Measurements from ENCODE around the gene SOBP. TPM values are rescaled to one million over a fixed set of nuclear protein-coding genes. Genes with fewer than 3 reads are reported as not detected.

The SOBP gene
- total and polyA plus RNA-seq, 9 donors, result 8.7 to 31.3 (median 25.8) TPM

DNA sequence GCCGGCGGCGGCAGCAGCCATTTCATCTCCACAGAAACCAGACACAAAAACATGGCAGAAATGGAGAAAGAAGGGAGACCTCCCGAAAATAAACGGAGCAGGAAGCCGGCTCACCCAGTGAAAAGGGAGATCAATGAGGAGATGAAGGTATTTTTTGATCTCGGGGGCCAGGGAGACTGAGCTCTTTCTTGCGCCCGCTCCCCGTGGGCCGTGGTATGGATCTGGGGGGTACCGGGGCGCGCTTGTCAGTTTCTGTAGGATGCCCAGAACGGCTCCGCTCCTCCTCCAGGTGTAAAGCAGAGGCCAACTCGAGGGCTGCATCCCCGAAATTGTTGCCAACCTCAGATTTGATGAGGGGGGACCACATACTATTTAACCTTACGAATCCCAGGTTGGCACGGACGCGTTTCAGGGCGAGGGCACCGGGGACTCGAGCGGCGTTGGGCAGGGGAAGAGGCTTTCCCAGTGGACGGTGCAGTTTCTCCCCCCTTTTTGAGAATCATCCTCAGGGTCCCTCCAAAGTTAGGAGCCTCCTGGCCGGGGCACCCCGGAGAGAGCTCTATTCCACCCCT lies 735 bp downstream of the SOBP start:
- Histone ChIP-seq H3K27ac (peak overlapping the region; percentile 83 to 87), H3K4me3 (peak overlapping the region; percentile 65), H3K9me3 (no peaks in the 10 kb centered on the region), H3K27me3 (no peaks in the 10 kb centered on the region), H3K4me1 (ENCODE audit: insufficient read depth) (peaks cover 7% of the 10 kb centered on the region), H3K36me3 (no peaks in the 10 kb centered on the region)
- 0 to 1% (median 0%) methylated on average over 28 to 30 of the region's 30 CpGs for WGBS, 3 donors
- TF ChIP-seq, protein P1, sequence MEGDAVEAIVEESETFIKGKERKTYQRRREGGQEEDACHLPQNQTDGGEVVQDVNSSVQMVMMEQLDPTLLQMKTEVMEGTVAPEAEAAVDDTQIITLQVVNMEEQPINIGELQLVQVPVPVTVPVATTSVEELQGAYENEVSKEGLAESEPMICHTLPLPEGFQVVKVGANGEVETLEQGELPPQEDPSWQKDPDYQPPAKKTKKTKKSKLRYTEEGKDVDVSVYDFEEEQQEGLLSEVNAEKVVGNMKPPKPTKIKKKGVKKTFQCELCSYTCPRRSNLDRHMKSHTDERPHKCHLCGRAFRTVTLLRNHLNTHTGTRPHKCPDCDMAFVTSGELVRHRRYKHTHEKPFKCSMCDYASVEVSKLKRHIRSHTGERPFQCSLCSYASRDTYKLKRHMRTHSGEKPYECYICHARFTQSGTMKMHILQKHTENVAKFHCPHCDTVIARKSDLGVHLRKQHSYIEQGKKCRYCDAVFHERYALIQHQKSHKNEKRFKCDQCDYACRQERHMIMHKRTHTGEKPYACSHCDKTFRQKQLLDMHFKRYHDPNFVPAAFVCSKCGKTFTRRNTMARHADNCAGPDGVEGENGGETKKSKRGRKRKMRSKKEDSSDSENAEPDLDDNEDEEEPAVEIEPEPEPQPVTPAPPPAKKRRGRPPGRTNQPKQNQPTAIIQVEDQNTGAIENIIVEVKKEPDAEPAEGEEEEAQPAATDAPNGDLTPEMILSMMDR (IDR thresholded peaks at IDR 0.05), result no peak
- TF ChIP-seq POLR2A (IDR thresholded peaks at IDR 0.05), result peak; percentile 4
- intact Hi-C loops (cut with DNase I), result loop anchor here in 1 of 4 donors (5.0 kb wide), 1 partner anchor 112 kb away; no protein-coding TSS in a partner anchor
- peak in 3 of 5 donors; percentile 26 to 49 (median 41) for DNase-seq

DNA sequence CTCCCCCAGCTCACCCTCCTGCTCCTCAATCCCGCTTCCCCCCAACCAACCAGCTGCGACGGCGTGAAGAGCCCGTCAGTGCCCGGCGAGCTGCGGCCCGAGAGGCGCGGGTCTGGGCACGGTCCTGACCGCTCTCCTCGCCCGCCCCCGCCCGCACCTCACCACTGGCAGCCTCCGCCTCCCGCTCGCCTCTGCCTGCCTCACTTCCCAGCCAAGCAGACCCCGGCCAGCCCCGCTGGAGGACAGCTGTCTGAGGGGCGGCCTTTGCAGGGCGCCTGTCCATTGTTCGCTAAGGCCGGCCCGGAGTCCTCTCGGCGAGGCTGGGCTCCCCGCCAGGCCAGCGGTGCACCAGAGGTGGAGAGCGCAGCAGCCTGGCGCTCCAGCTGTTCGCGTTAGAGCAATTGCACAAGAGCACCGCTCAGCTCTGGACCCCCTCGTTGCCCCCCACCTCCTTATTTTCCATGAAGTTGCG lies 1.3 kb downstream of the SOBP start:
- WGBS, 3 donors, result 1 to 2% (median 1%) methylated on average over 33 to 38 of the region's 38 CpGs
- peak; percentile 3 for TF ChIP-seq POLR2A (IDR thresholded peaks at IDR 0.05)
- TF ChIP-seq, protein P1 (IDR thresholded peaks at IDR 0.05), result no peak
- DNase-seq, result peak; percentile 78 to 87 (median 84)
- Histone ChIP-seq H3K27ac (peak overlapping the region; percentile 83 to 87), H3K9me3 (no peaks in the 10 kb centered on the region), H3K4me1 (ENCODE audit: insufficient read depth) (peaks cover 9% of the 10 kb centered on the region), H3K27me3 (no peaks in the 10 kb centered on the region), H3K4me3 (peak overlapping the region; percentile 65), H3K36me3 (no peaks in the 10 kb centered on the region)
- intact Hi-C loops (cut with DNase I), result loop anchor here in 1 of 4 donors (5.0 kb wide), 1 partner anchor 111 kb away; no protein-coding TSS in a partner anchor

DNA sequence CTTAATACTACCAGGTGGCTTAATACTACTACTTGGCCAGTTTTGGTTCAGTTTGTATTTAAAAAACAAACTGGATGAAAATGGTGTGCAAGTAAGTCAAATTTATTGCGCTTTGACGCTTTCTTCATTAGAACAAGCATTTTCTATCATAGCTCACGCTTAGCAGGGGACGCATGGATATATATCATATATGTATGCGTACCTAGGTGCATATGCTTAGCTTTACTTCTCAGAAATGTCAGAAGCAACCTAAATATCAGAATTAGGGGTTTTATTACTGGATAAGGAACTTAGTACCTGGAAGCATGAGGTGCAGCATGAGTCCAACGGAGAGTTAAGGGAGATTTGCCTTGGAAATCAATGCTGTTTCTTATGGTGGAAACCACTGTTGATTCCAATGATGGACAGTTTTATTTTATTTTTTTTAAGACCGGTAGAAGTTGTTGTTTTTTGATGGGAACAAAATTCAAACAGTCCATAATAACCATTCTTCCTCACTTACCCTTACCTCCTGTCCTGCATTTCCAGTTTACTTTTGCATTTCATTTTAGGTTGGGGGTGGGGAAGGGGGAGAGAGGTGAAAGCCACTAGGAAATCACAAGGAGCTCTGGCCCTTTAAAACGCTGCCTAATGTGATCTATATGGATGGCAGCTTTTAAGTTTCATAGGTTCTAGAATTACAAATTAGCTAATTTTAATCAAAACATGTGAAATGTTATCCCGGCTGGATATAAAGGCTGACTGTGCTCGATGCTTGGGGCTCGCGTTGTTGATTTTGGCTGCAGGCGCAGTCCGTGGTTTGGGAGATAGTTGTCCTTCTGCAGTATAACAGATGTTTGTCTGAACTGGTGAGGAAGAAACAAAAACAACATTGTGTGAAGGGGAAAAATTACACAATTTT lies 2.1 kb downstream of the SOBP start:
- Histone ChIP-seq H3K4me3 (peak overlapping the region; percentile 65), H3K27me3 (no peaks in the 10 kb centered on the region), H3K4me1 (ENCODE audit: insufficient read depth) (peaks cover 9% of the 10 kb centered on the region), H3K9me3 (no peaks in the 10 kb centered on the region), H3K36me3 (no peaks in the 10 kb centered on the region), H3K27ac (no peak overlapping the region)
- WGBS, 3 donors, result 9 to 13% (median 12%) methylated on average over 14 of the region's 14 CpGs
- intact Hi-C loops (cut with DNase I), result loop anchor here in 1 of 4 donors (5.0 kb wide), 1 partner anchor 110 kb away; no protein-coding TSS in a partner anchor
- peak; percentile 33 to 64 (median 52) for DNase-seq
- TF ChIP-seq EP300 (IDR thresholded peaks at IDR 0.05) (no peak), POLR2A (IDR thresholded peaks at IDR 0.05) (no peak)
- TF ChIP-seq, protein P1 (IDR thresholded peaks at IDR 0.05), result no peak

DNA sequence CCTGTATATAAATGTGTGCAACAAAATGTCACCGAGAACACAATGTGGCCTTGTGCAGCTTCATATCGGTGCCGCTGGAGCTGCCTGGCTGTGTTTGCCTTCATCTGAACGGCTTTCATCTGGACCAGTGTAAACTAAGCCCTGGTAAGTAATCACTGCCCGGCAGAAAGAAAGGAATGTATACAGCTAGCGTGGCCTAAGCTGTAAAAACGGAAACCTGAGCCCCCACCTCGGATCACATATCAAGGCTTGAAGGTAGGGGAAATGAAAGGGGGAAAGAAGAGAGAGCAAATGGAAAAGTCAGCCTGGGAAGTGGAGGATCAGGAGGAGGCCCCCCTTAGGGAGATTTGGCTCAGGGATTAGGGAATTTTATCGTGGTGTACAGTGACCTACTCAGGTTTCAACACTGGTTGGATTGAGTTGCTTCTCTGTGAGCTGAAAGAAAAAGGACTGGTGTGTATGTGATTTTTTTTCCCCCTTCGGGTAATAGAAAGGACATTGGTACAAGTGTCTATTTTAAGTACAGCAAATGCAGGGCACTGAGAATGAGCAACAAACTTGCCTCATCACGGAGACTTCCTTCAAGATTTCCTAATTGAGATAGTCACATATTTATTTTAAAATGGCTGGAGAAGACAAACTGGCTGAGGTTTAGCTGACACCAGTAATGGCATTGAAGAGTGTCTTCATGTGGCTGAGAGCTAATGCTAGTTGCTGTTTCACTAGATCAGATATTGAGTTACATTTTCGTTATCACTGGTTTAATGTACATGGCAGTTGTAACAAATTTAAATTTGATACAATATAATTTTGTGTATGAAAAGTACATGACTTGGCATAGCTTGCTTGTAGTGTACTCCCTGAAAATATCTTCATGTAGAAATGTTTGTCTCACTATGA lies 3.5 kb downstream of the SOBP start:
- Histone ChIP-seq H3K27me3 (no peaks in the 10 kb centered on the region), H3K9me3 (no peaks in the 10 kb centered on the region), H3K4me1 (ENCODE audit: insufficient read depth) (peaks cover 8% of the 10 kb centered on the region), H3K27ac (peak overlapping the region in 1 of 2 donors; percentile 53), H3K36me3 (no peaks in the 10 kb centered on the region), H3K4me3 (peak overlapping the region; percentile 65)
- 9 to 12% (median 9%) methylated on average over 12 of the region's 12 CpGs for WGBS, 3 donors
- intact Hi-C loops (cut with DNase I), result loop anchor here in 1 of 4 donors (5.0 kb wide), 1 partner anchor 109 kb away; no protein-coding TSS in a partner anchor
- TF ChIP-seq, protein P1 (IDR thresholded peaks at IDR 0.05), result no peak
- TF ChIP-seq POLR2A (IDR thresholded peaks at IDR 0.05) (no peak), EP300 (IDR thresholded peaks at IDR 0.05) (no peak)
- DNase-seq, result no peak
